Activated naive CD4-positive, alpha-beta T cell treated with anti-CD3 and anti-CD28 coated beads for 36 hours (primary cell): ENCODE results near the gene KCNJ4. TPM values are rescaled to one million over a fixed set of nuclear protein-coding genes. Genes with fewer than 3 reads are reported as not detected.

Experiments
- CTCF ChIA-PET: fragments of 350-600 bp; sonication (Branson Sonifier 250); formaldehyde crosslinking; loops from one replicate; lab custom pipeline; 2021; ENCODE audit warnings: antibody characterized with exemption; lab: Charles Lee
- DNase-seq: peaks from one replicate; pipeline ENCODE4 v3.0.0-alpha.2; 2020
- H3K27ac Mint-ChIP-seq: one replicate; pipeline ENCODE4 v1.8.0; 2021; ENCODE audit warnings: mild to moderate bottlenecking, mixed read lengths
- H3K27me3 Mint-ChIP-seq: one replicate; pipeline ENCODE4 v1.8.0; 2021; ENCODE audit warnings: low read depth, mixed read lengths
- H3K36me3 Mint-ChIP-seq: one replicate; pipeline ENCODE4 v1.8.0; 2021; ENCODE audit warnings: low read depth, mixed read lengths
- H3K4me1 Mint-ChIP-seq: one replicate; pipeline ENCODE4 v1.8.0; 2021; ENCODE audit warnings: low read depth, mixed read lengths
- H3K4me3 Mint-ChIP-seq: one replicate; pipeline ENCODE4 v1.8.0; 2021; ENCODE audit warnings: mild to moderate bottlenecking, moderate library complexity, mixed read lengths
- H3K9me3 Mint-ChIP-seq: one replicate; pipeline ENCODE4 v1.8.0; 2021; ENCODE audit warnings: mixed read lengths
- intact Hi-C: fragments of 100-400 bp; cut with micrococcal nuclease; formaldehyde crosslinking; loops from one replicate; pipeline ENCODE4 v1.15.1; 2023
- total RNA-seq, 2 experiments: library from RNA; stranded (reverse); gene quantifications; one replicate each; pipeline ENCODE4 v1.2.3, GENCODE V29; 2021

The KCNJ4 gene
- total RNA-seq, 2 experiments from 2014 or later: not detected

DNA sequence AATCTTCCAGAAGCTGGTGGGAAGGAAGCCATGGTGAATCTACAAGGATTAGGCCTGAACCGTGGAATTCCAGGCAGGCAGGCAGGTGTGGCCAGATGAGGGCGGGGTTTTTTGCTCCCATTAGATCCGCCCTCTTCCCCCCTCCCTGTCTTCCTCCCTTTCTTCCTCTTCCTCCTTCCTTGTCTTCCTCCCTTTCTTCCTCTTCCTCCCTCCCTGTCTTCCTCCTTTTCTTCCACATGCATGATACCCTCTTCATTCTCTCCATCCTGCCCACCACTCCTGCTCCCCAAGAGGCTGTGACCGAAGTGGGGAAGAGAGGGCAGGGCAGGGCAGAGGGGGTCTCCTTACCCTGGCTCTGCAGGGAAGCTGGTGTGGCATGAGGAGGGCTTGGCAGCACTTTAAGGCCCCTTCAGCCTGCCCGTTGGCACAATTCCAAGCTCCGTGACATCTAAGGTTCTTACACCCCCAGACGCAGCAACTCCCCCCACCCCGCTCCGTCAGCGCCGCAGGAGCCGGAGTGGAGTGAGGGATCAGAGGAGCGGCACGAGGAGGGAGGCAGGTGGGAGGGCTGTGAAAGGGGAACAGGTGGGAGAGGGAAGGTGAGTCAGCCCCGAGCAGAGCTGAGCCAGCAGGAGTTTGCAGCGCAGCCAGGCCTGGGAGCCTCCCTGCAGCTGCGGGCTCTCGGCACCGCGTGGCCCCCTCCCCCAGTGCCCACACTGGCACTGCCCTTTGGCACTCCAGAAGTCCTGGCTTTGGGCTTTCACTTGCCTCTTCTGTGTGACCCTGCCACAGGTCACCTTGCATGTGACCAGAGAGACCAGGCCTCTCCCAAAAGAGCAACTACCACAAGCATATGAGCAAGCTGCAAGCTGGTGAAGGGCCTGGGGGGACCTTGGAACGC is 32.1 kb downstream of the KCNJ4 start:
- Mint-ChIP-seq H3K27me3 (no peaks in the 10 kb centered on the region), H3K9me3 (no peaks in the 10 kb centered on the region), H3K4me1 (no peaks in the 10 kb centered on the region), H3K27ac (no peak overlapping the region), H3K4me3 (no peak overlapping the region), H3K36me3 (no peaks in the 10 kb centered on the region)
- intact Hi-C loops: no loop called here
- no peak for DNase-seq
- CTCF ChIA-PET: interaction anchor here (0.6 kb wide), 1 partner anchor 150 kb away, joined by 3 read pairs; no protein-coding TSS in a partner anchor

DNA sequence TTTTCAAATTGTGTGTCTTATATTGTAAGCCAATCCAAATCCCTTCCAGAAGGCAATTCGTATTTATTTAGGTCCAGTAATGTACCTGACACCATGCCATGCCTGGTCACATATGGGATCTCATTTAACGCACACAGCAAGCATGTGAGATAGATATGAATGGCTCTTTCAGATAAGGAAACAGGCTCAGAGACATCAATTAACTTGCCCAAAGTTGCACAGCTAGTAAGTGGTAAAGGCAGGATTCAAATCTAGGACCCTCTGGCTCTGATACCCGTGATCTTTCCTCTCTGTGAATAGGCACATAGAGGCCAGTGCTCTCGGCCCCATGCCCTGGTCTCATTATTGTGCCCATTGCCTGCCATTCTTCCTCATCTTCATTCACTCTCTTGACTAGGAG is 34.3 kb downstream of the KCNJ4 start:
- Mint-ChIP-seq H3K27me3 (no peaks in the 10 kb centered on the region), H3K9me3 (no peaks in the 10 kb centered on the region), H3K4me1 (no peaks in the 10 kb centered on the region), H3K36me3 (no peaks in the 10 kb centered on the region), H3K4me3 (no peak overlapping the region), H3K27ac (no peak overlapping the region)
- DNase-seq: no peak
- intact Hi-C loops: no loop called here
- CTCF ChIA-PET: interaction anchor here (1.0 to 1.3 kb wide), 2 partner anchors 21 to 261 kb away, joined by 3 read pairs; partner anchors contain the start of gene TOMM22

DNA sequence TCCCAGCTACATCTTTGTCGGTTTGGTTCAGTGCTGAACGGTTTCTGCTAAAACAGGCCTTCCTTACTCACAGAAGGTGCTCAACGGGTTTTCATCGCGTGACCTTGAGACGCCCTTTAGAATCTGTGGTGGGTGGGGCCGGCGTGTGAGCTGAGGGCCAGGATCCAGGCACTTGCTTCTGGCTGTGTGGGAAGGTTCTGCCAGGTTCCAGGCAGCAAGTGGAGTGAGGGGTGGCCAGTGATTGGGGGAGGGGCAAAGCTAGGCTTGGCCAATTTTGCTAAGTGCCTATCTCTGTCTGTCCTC is 35.2 kb downstream of the KCNJ4 start:
- intact Hi-C loops: no loop called here
- Mint-ChIP-seq H3K9me3 (no peaks in the 10 kb centered on the region), H3K4me1 (no peaks in the 10 kb centered on the region), H3K27me3 (no peaks in the 10 kb centered on the region), H3K27ac (no peak overlapping the region), H3K4me3 (no peak overlapping the region), H3K36me3 (no peaks in the 10 kb centered on the region)
- no peak for DNase-seq
- CTCF ChIA-PET: interaction anchor here (1.3 kb wide), 1 partner anchor 22 kb away, joined by 3 read pairs; no protein-coding TSS in a partner anchor

DNA sequence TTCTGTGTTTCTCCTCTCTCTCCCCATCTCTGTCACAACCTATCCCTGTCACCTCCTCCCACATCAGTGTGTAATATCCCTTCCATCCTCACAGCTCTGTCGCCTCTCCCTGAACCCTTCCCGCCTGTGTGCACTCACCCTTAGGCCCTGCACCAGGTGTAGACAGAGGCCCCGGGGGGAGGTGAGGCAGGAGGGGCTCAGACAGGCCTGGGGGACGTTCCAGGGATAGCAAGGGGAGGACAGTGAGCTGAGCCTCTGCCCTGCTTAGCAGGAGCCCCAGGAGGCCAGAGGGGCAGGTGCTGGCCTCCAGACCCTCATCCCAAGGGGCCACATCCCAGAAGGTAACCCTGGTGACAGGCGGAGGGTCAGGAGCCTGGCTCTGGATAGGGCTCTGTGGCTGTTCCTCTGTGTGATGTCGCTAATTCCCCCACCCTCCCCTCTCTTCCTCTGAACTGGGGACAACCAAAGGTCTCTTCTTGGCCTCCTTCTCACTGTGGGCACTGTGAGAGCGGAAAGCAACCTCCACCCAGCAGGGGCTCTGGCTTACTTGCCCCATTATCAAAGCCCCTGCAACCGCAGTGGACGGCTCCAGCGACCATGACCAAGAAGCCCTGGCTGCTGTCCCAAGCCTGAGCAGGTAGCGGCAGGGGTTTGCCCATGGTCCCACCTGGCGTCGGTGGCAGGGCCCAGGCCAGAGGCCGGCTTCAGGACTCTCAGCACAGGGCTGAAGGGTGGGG is 35.7 kb downstream of the KCNJ4 start:
- intact Hi-C loops: no loop called here
- CTCF ChIA-PET: interaction anchor here (1.3 kb wide), 1 partner anchor 23 kb away, joined by 3 read pairs; no protein-coding TSS in a partner anchor
- no peak for DNase-seq
- Mint-ChIP-seq H3K36me3 (no peaks in the 10 kb centered on the region), H3K4me1 (no peaks in the 10 kb centered on the region), H3K4me3 (no peak overlapping the region), H3K27ac (no peak overlapping the region), H3K27me3 (no peaks in the 10 kb centered on the region), H3K9me3 (no peaks in the 10 kb centered on the region)

DNA sequence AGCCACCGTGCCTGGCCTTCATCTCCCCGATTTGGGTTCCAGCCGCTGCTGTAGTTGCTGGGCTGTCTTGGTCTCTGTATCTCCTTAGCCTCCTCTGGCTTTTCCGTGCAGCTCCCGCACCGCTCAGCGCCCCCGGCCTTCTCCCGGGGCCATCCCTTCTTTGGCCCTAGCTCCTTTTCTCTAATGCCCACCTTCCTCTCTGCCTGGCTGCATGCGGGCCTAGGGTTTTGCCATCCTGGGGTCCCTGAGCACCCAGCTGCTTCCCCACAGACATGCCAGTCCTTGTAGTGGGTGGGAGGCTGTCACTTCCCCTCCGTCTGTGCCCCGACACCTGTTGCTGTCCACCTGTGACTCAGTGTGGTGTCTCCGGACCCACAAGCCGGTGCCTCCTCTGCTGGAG is 36.4 kb downstream of the KCNJ4 start:
- intact Hi-C loops: no loop called here
- CTCF ChIA-PET: no interaction called here
- H3K4me3 Mint-ChIP-seq: no peak overlapping the region

DNA sequence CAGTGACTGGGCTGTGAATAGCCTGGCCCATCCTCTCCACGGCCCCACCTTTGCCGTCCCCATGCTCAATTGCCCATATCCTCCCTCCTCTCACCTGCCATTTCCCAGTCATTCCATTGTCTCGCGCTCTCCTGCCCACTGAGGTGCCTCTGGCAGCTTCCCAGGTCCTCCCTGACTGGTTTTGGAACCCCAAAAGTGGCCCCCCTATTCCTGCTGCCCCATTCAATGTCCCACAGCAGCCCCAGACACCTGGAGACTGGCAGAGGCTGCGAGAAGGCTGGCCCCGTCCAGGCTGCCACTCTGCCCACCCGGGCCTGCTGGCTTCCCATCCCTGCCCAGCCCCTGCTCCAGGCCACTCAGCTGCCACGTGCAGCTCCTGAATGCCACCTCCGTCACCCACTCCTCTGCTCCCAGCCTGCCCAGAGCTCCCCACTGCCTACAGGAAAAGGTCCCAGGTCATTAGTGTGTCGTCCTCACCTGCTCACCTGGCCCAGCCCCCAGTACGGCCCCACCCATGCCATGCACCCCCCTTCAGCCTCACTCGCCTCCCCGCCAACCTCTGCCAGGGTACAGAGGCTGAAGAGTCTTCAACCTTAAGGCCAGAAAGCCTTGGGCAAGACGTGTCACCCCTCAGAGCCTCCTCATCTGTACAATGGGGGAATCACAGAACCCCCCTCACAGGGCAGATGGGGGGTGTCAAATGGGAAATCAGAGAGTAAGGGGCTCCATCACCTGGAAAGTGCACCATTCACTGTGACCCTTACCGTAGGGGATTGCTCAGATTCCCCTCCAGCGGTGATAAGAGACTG is 37.5 kb downstream of the KCNJ4 start:
- Mint-ChIP-seq H3K27ac (no peak overlapping the region), H3K9me3 (no peaks in the 10 kb centered on the region), H3K27me3 (no peaks in the 10 kb centered on the region), H3K36me3 (no peaks in the 10 kb centered on the region), H3K4me3 (no peak overlapping the region), H3K4me1 (peaks cover 2% of the 10 kb centered on the region)
- intact Hi-C loops: no loop called here
- CTCF ChIA-PET: no interaction called here
- no peak for DNase-seq

More for the DNA sequence above, 36.4 kb downstream of the KCNJ4 start:
- Mint-ChIP-seq H3K36me3 (no peaks in the 10 kb centered on the region), H3K4me1 (no peaks in the 10 kb centered on the region), H3K9me3 (no peaks in the 10 kb centered on the region), H3K27me3 (no peaks in the 10 kb centered on the region), H3K27ac (no peak overlapping the region)
- no peak for DNase-seq

DNA sequence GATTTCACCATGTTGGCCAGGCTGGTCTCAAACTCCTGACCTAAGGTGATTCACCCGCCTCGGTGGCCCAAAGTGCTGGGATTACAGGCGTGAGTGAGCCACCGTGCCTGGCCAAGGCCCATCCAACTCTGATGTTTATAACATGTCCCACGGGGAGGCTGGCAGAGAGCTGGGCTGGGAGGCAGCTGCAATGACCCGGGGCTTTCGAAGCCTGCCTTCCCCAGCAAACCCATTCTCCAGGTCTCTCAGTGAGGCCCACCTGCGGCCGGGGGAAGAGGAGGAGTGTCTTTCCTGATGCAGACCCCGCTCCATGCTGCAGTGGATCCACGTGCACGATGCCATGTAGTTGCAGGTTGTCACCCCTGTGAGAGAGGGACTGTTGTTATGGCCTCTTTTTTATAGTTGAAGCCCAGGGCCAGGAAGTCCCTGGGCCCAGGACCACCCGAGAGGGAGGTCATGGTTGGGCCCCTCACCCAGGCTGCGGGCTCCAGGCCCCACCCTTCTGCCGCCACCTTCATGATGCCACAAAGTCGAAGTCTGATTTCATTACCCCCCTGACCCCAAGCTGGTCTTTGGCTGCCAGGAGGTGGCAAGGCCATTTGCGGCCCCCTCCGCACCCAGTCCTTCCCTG is 38.3 kb downstream of the KCNJ4 start:
- no peak overlapping the region for H3K4me3 Mint-ChIP-seq
- H3K36me3 Mint-ChIP-seq: no peaks in the 10 kb centered on the region
- no peak for DNase-seq
- intact Hi-C loops: no loop called here
- no peak overlapping the region for H3K27ac Mint-ChIP-seq
- peaks cover 4% of the 10 kb centered on the region for H3K4me1 Mint-ChIP-seq
- no peaks in the 10 kb centered on the region for H3K9me3 Mint-ChIP-seq
- no peaks in the 10 kb centered on the region for H3K27me3 Mint-ChIP-seq
- CTCF ChIA-PET: no interaction called here

DNA sequence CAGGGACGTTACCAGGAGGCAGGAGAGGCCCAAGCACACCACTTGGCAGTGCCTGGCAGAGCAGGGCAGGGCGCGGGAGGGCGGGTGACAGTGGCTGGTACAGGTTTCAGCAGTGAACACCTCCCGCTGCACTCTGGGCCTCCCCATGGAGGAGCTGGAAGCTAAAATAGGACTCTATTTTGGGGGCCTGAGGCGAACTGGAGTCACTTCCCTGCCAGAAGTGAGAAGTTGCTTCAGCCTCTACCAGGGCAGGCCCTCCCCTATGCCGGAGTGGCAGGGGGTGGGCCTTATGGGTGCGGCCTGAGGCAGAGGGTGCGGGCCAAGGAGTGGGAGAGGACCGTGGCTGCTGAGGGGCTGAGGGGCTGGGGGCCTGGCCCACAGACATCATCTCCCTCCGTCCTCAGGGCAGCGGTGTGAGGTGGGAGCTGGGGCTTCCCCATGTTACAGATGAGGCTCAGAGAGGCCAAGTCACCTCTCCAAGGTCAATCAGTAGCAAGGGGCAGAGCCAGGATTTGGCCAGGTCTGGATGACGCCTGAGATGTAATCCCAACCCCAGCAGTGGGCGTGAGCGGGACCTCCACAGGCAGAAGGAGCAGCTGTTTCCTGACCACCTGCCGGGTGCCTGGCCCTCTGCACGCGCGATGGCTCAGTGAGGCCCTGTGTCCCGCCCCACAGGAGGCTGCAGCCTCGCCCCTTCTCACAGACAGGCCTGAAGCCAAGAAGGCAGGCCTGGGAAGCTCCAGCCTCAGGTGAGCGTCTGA is 39.3 kb downstream of the KCNJ4 start:
- no peak for DNase-seq
- CTCF ChIA-PET: interaction anchor here (1.3 kb wide), 1 partner anchor 364 kb away, joined by 5 read pairs; no protein-coding TSS in a partner anchor
- no peaks in the 10 kb centered on the region for H3K9me3 Mint-ChIP-seq
- intact Hi-C loops: no loop called here
- H3K4me3 Mint-ChIP-seq: no peak overlapping the region
- H3K27me3 Mint-ChIP-seq: no peaks in the 10 kb centered on the region
- no peak overlapping the region for H3K27ac Mint-ChIP-seq
- peaks cover 4% of the 10 kb centered on the region for H3K4me1 Mint-ChIP-seq
- no peaks in the 10 kb centered on the region for H3K36me3 Mint-ChIP-seq

DNA sequence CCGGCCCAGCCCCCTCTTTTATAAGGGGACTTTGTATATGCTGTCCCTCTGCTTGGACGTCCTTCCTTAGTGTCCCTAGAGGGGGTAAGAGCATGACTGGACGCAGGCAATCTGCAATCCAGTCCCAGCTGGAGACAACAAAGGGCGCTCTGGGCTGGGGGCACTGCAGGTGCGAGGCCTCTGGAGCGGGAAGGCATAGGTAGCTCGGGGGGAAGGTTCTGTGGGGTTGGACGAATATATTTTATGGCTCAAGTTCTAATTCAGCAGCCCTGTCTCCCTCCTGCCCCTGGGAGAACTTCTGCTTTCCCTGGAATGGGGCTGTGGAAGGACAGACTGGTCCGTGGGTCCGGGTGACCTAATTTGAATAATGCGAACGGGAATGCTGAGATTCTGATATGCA is 40.0 kb downstream of the KCNJ4 start:
- no peak for DNase-seq
- Mint-ChIP-seq H3K36me3 (no peaks in the 10 kb centered on the region), H3K27me3 (no peaks in the 10 kb centered on the region), H3K4me3 (no peak overlapping the region), H3K27ac (no peak overlapping the region), H3K9me3 (no peaks in the 10 kb centered on the region), H3K4me1 (peaks cover 4% of the 10 kb centered on the region)
- CTCF ChIA-PET: interaction anchor here (1.3 to 2.6 kb wide), 2 partner anchors 157 to 363 kb away, joined by 5 to 17 read pairs; no protein-coding TSS in a partner anchor
- intact Hi-C loops: no loop called here

DNA sequence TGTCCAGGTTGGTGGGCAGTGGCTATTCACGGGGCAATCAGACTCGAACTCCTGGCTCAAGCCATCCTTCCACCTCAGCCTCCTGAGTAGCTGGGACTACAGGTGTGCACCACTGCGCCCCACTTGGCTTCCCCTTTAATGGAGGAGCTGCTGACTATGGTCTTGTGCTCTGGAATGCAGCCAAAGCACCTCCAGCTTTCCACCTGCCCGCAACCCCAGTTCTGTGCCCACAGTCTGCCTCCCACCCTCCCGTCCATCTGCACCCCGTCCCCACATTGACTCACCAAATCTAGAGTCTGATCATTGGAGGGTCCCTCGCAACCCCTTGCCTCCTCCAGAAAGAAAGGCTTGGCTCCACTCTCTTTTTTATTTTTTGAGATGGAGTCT is 41.0 kb downstream of the KCNJ4 start:
- no peak overlapping the region for H3K27ac Mint-ChIP-seq
- H3K4me3 Mint-ChIP-seq: no peak overlapping the region
- CTCF ChIA-PET: interaction anchor here (0.9 to 2.6 kb wide), 5 partner anchors 11 to 362 kb away, joined by 3 to 17 read pairs (median 5); no protein-coding TSS in a partner anchor
- no peaks in the 10 kb centered on the region for H3K9me3 Mint-ChIP-seq
- DNase-seq: no peak
- no peaks in the 10 kb centered on the region for H3K36me3 Mint-ChIP-seq
- H3K27me3 Mint-ChIP-seq: no peaks in the 10 kb centered on the region
- intact Hi-C loops: no loop called here
- H3K4me1 Mint-ChIP-seq: peaks cover 4% of the 10 kb centered on the region
